Caco-2 (cell line): Measurements from ENCODE around the gene TFAM. TPM values are rescaled to one million over a fixed set of nuclear protein-coding genes. Genes with fewer than 3 reads are reported as not detected.

Experiments used
- BruUV-seq: library from RNA; stranded (reverse); fragments of 400-500 nt; replicated peaks from 2 replicates; lab custom pipeline; 2021; lab: Mats Ljungman, UMichigan
- CTCF ChIA-PET: fragments of 300-600 bp; sonication (Branson Sonifier 250); formaldehyde crosslinking; loops from one replicate; lab custom pipeline; 2022; ENCODE audit warnings: antibody characterized with exemption; lab: Charles Lee
- POLR2A ChIA-PET: fragments of 300-600 bp; sonication (Branson Sonifier 250); formaldehyde crosslinking; loops from one replicate; lab custom pipeline; 2022; ENCODE audit warnings: antibody characterized with exemption; lab: Charles Lee
- DNase-seq, 2 experiments: peaks; one replicate each; pipeline versions ENCODE4 v3.0.0 to v3.0.0-alpha.2; 2020 to 2022
- H3K27me3 ChIP-seq: replicated peaks from 2 replicates; pipeline ENCODE4 v1.6.0; 2011; ENCODE audit warnings: low read length; ENCODE audit not compliant: control insufficient read depth, insufficient read depth
- H3K36me3 ChIP-seq: 2 replicates; pipeline ENCODE4 v1.5.1; 2011; ENCODE audit warnings: low read length; ENCODE audit not compliant: control insufficient read depth, insufficient read depth
- H3K4me1 ChIP-seq: fragments of 250-450 bp; sonication (Bioruptor Pico); 2 replicates; pipeline ENCODE4 v1.5.1; 2020; ENCODE audit warnings: mild to moderate bottlenecking
- H3K4me3 ChIP-seq: 2 replicates; pipeline ENCODE4 v1.5.1; 2011; ENCODE audit warnings: low read depth, mild to moderate bottlenecking, control low read depth, low read length
- H3K9me3 ChIP-seq: fragments of 250-450 bp; sonication (Bioruptor Pico); 2 replicates; pipeline ENCODE4 v1.5.1; 2020; ENCODE audit warnings: mild to moderate bottlenecking, moderate library complexity
- H3K27ac Mint-ChIP-seq: one replicate; pipeline ENCODE4 v1.8.0; 2022; ENCODE audit warnings: mixed read lengths; ENCODE audit not compliant: unreplicated experiment
- H3K27me3 Mint-ChIP-seq: one replicate; pipeline ENCODE4 v1.8.0; 2022; ENCODE audit warnings: mixed read lengths; ENCODE audit not compliant: insufficient read depth, unreplicated experiment
- H3K36me3 Mint-ChIP-seq: one replicate; pipeline ENCODE4 v1.8.0; 2022; ENCODE audit warnings: mild to moderate bottlenecking, mixed read lengths; ENCODE audit not compliant: insufficient read depth, unreplicated experiment
- H3K4me1 Mint-ChIP-seq: one replicate; pipeline ENCODE4 v1.8.0; 2022; ENCODE audit warnings: low read depth, mixed read lengths; ENCODE audit not compliant: unreplicated experiment
- H3K4me3 Mint-ChIP-seq: one replicate; pipeline ENCODE4 v1.8.0; 2022; ENCODE audit warnings: mild to moderate bottlenecking, moderate library complexity, mixed read lengths; ENCODE audit not compliant: unreplicated experiment
- H3K9me3 Mint-ChIP-seq: one replicate; pipeline ENCODE4 v1.8.0; 2022; ENCODE audit warnings: mixed read lengths; ENCODE audit not compliant: unreplicated experiment
- intact Hi-C: fragments of 100-400 bp; cut with micrococcal nuclease; formaldehyde crosslinking; loops from one replicate; pipeline ENCODE4 v1.10.0; 2022; ENCODE audit not compliant: unreplicated experiment
- total RNA-seq: library from RNA; stranded (reverse); gene quantifications from 2 replicates; pipeline ENCODE4 v1.2.3, GENCODE V29; 2022
- TF ChIP-seq, protein P1 (sequence below), 2 experiments: fragments of 200-600 bp in 1 of 2; IDR thresholded peaks; 1 replicate in 1 of 2; 2 replicates in 1 of 2; pipeline versions ENCODE4 v1.5.1 to v1.8.0; 2011 to 2022; ENCODE audit warnings: antibody characterized with exemption in 1 of 2, control low read depth in 1 of 2, inconsistent platforms in 1 of 2, low read depth in 1 of 2, low read length in 1 of 2, mild to moderate bottlenecking in 1 of 2, moderate library complexity in 1 of 2; ENCODE audit not compliant: insufficient read depth in 1 of 2, severe bottlenecking in 1 of 2, unreplicated experiment in 1 of 2

The TFAM gene
- total RNA-seq, 1 experiment from 2014 or later: 228 TPM

DNA sequence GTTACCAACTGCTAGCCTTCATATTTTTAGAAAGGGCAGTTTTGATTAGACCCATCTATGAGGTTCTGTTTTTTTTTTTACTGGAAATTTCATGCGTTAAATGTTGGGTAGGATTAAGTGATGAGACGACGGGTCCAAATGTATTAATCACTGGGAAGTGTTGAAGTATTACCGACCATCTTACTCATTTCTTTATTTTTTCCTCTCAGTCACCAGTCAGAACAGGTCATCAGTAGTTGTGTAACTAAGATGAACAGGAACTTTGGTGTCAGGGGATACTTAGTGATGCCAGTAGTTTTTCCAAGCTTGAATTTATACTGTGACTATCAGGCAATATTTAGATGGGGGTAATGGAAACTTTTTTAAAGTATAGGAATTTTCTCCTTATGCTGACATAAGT lies 14.2 kb downstream of the TFAM start:
- Mint-ChIP-seq H3K4me3 (no peak overlapping the region), H3K9me3 (no peaks in the 10 kb centered on the region), H3K27ac (no peak overlapping the region), H3K4me1 (no peaks in the 10 kb centered on the region), H3K36me3 (peaks cover 43% of the 10 kb centered on the region), H3K27me3 (no peaks in the 10 kb centered on the region)
- TF ChIP-seq, protein P1, sequence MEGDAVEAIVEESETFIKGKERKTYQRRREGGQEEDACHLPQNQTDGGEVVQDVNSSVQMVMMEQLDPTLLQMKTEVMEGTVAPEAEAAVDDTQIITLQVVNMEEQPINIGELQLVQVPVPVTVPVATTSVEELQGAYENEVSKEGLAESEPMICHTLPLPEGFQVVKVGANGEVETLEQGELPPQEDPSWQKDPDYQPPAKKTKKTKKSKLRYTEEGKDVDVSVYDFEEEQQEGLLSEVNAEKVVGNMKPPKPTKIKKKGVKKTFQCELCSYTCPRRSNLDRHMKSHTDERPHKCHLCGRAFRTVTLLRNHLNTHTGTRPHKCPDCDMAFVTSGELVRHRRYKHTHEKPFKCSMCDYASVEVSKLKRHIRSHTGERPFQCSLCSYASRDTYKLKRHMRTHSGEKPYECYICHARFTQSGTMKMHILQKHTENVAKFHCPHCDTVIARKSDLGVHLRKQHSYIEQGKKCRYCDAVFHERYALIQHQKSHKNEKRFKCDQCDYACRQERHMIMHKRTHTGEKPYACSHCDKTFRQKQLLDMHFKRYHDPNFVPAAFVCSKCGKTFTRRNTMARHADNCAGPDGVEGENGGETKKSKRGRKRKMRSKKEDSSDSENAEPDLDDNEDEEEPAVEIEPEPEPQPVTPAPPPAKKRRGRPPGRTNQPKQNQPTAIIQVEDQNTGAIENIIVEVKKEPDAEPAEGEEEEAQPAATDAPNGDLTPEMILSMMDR (IDR thresholded peaks at IDR 0.05; ENCODE audit: insufficient read depth in 1 of 2, low read depth in 1 of 2, low read length in 1 of 2, severe bottlenecking in 1 of 2, unreplicated experiment in 1 of 2): no peak
- no TSS peak for BruUV-seq
- POLR2A ChIA-PET: interaction anchor here (0.7 kb wide), 1 partner anchor 209 kb away, joined by 11 read pairs; no protein-coding TSS in a partner anchor
- intact Hi-C loops: no loop called here
- CTCF ChIA-PET: no interaction called here
- Histone ChIP-seq H3K36me3 (peaks cover 4% of the 10 kb centered on the region), H3K27me3 (no peaks in the 10 kb centered on the region), H3K4me3 (no peak overlapping the region), H3K9me3 (no peaks in the 10 kb centered on the region), H3K4me1 (no peaks in the 10 kb centered on the region)
- DNase-seq: no peak

- intact Hi-C loops: no loop called here
- H3K4me3 Mint-ChIP-seq: no peak overlapping the region
These were observed 15.4 kb downstream of the TFAM start for GRCh38 chr10:58400609-58401008.

GRCh38 chr10:58404001-58404400 lies 18.8 kb downstream of the TFAM start:
- Mint-ChIP-seq H3K4me1 (peaks cover 9% of the 10 kb centered on the region), H3K27ac (no peak overlapping the region), H3K27me3 (no peaks in the 10 kb centered on the region), H3K4me3 (no peak overlapping the region), H3K9me3 (no peaks in the 10 kb centered on the region), H3K36me3 (peaks cover 5% of the 10 kb centered on the region)
- intact Hi-C loops: no loop called here
- TF ChIP-seq, protein P1 (IDR thresholded peaks at IDR 0.05; ENCODE audit: insufficient read depth in 1 of 2, low read depth in 1 of 2, low read length in 1 of 2, severe bottlenecking in 1 of 2, unreplicated experiment in 1 of 2): no peak
- ChIA-PET CTCF (interaction anchor here (1.4 kb wide), 1 partner anchor 49 kb away, joined by 3 read pairs; no protein-coding TSS in a partner anchor), POLR2A (interaction anchor here (0.5 kb wide), 1 partner anchor 530 kb away, joined by 3 read pairs; no protein-coding TSS in a partner anchor)
- no peaks in the 10 kb centered on the region for H3K27me3 ChIP-seq
- H3K4me3 ChIP-seq: no peak overlapping the region
- no peaks in the 10 kb centered on the region for H3K36me3 ChIP-seq
- BruUV-seq: no TSS peak
- DNase-seq: no peak
- H3K4me1 ChIP-seq: peaks cover 14% of the 10 kb centered on the region
- no peaks in the 10 kb centered on the region for H3K9me3 ChIP-seq

More at GRCh38 chr10:58400609-58401008, 15.4 kb downstream of the TFAM start:
- DNase-seq: no peak
- TF ChIP-seq, protein P1 (IDR thresholded peaks at IDR 0.05; ENCODE audit: insufficient read depth in 1 of 2, low read depth in 1 of 2, low read length in 1 of 2, severe bottlenecking in 1 of 2, unreplicated experiment in 1 of 2): no peak
- H3K4me1 Mint-ChIP-seq: no peaks in the 10 kb centered on the region
- no peaks in the 10 kb centered on the region for H3K4me1 ChIP-seq
- peaks cover 4% of the 10 kb centered on the region for H3K36me3 ChIP-seq
- H3K4me3 ChIP-seq: no peak overlapping the region
- CTCF ChIA-PET: interaction anchor here (1.0 kb wide), 1 partner anchor 552 kb away, joined by 6 read pairs; no protein-coding TSS in a partner anchor
- no peaks in the 10 kb centered on the region for H3K9me3 Mint-ChIP-seq
- POLR2A ChIA-PET: interaction anchor here (0.6 kb wide), 1 partner anchor 91 kb away, joined by 4 read pairs; no protein-coding TSS in a partner anchor
- BruUV-seq: no TSS peak
- H3K27me3 Mint-ChIP-seq: no peaks in the 10 kb centered on the region
- no peak overlapping the region for H3K27ac Mint-ChIP-seq
- H3K27me3 ChIP-seq: no peaks in the 10 kb centered on the region
- H3K9me3 ChIP-seq: no peaks in the 10 kb centered on the region
- peaks cover 31% of the 10 kb centered on the region for H3K36me3 Mint-ChIP-seq
